Globus pallidus (tissue), 1 donor: ENCODE measurements around the gene ZNF407.
"Not testable (repeated sequence)": the region's sequence is repeated elsewhere in the genome, so short reads cannot be mapped to it uniquely, and the experiment has no call there.

ENCODE experiments used
- DNase-seq: peaks from one replicate; pipeline ENCODE4 v3.0.0-alpha.2; 2015; ENCODE audit warnings: low spot score

ZNF407 gene

GRCh38 chr18:75072672-75073371 lies 475.2 kb downstream of the ZNF407 start:
- no peak for DNase-seq

GRCh38 chr18:75073654-75074053 lies 476.0 kb downstream of the ZNF407 start:
- no peak for DNase-seq

DNA sequence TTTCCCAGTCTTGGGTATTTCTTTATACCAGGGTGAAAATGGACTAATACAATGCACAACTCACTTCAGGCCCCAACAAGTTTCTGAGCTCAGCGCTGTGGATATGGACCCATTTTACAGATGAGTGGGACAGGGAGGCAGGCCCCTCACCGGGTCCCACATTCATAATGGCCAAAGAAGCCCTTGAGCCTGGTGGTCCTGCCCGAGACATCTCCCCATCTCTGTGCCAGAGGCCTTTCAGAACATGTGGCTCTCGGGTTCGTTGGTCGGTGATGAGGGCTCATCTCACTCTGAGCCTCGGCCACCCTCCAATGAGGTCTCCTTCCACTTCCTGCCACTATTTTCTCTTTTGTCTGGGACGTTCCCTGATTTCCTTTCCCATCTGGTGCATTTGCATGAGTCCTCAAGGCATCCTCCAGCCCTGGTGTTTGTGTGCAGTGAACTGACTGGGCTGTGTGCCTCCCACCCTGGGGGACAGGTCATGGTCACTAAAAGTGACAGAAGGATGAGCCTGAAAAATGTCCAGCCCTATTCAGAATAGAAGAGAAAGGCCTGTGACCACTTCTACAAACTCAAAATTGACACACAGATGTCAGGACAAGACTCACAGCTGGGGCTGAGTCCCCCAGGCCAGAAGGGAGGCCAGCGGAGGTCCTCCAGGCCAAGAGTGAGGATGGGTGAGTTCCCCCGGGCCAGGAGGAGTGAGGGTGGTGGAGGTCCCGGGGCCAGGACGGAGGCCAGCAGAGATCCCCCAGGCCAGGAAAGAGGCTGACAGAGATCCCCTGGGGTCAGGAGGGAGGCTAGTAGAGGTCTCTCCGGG lies 476.7 kb downstream of the ZNF407 start:
- DNase-seq, result no peak

- no peak for DNase-seq
These were observed 477.3 kb downstream of the ZNF407 start for GRCh38 chr18:75075016-75075305.

DNA sequence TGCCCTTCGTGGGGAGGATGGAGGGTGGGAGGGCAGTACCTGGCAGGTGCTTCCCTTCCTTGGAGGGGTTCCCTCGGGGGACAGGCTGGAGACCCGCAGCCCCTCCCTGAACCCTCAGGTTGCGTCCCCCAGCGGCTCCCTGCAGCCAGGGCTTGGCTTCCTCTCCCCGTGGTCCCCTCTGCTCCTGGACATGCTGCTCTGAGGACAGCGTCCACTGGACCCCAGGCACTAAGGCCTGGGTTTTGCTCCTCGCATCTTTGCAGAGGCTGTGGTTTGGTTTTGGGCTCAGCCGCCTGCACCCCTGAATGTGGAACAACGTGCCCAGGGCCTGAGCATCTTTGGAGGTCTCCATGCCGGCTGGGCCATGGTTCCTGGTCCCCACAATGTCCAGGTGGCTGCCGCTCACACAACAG lies 477.8 kb downstream of the ZNF407 start:
- DNase-seq, result no peak

DNA sequence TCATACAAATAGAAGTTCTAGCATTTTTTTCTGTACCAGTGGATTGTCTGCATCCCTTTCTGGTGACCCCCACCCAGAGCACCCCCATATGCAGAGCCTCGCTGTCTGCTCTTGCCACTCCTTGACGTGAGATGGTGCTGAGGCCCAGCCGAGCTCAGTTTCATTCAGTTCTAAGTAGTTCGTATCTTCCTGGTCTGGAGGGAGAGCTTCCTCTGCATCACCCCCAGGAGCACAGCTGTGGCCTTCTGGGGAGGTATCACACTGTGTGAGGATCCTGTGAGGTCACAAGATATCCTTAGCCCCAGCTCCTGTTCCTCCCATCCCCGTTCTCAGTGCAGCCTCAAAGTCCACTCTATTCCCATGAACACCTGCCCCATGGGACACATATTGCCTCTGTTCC lies 478.6 kb downstream of the ZNF407 start:
- no peak for DNase-seq

DNA sequence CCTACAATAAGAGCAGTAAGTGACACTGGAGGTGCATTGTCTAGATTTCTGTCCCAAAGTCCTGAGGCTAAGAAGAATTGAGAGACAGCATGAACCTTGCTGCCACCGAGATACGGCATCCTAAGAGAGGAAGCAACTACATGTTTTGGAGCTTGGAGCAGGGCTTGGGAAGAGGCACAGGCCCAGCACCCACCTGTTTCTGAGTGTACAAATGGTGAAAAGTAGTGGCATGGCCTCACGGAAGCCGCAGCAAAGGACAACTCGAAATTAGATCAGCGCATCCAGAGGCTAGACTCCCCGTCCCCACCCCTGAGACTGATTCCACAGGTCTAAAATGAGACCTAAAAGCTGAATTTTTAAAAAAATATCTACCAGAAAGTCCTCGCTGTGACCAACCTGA lies 483.8 kb downstream of the ZNF407 start:
- no peak for DNase-seq

GRCh38 chr18:75083131-75083530 lies 485.5 kb downstream of the ZNF407 start:
- DNase-seq, result no peak

DNA sequence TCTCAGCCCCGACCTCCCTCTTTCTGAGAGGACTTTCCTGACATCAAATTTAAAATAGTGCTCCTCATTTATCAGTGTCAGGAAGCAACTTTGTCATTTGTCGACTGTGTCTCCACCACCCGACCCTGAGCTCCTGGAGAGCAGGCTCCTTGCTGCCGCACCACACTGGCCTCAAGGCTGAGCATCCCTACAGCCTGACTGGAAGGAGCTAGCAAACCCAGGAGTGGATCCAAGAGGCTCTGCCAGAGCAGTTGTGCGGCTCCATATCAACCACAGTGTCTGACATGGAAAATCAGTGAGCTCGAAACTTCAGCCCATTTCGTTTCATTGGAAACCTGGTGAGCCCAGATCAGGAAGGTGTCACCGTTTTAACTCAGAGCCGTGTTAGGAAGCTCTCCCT lies 486.1 kb downstream of the ZNF407 start:
- no peak for DNase-seq

DNA sequence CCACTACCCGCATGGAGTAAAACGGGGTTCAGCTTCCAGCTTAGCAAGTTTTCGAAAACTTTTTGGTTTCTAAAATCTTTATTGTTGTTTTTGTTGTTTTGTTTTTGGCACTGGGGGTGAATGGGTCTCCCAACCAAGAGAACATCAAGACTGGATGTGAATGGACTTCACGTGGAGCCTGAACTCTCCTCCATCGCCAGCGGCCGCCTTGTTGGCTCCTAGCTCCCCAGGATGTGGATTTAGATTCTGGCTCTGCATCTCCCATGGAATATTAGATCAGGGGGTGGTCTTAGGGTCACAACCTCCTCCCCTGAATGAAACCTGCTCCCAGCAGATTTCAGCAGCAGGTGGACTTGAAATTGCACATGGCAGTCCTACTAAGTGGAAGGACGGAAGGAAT lies 488.0 kb downstream of the ZNF407 start:
- not testable (repeated sequence) for DNase-seq

GRCh38 chr18:75086494-75087034 lies 488.9 kb downstream of the ZNF407 start:
- DNase-seq, result no peak

DNA sequence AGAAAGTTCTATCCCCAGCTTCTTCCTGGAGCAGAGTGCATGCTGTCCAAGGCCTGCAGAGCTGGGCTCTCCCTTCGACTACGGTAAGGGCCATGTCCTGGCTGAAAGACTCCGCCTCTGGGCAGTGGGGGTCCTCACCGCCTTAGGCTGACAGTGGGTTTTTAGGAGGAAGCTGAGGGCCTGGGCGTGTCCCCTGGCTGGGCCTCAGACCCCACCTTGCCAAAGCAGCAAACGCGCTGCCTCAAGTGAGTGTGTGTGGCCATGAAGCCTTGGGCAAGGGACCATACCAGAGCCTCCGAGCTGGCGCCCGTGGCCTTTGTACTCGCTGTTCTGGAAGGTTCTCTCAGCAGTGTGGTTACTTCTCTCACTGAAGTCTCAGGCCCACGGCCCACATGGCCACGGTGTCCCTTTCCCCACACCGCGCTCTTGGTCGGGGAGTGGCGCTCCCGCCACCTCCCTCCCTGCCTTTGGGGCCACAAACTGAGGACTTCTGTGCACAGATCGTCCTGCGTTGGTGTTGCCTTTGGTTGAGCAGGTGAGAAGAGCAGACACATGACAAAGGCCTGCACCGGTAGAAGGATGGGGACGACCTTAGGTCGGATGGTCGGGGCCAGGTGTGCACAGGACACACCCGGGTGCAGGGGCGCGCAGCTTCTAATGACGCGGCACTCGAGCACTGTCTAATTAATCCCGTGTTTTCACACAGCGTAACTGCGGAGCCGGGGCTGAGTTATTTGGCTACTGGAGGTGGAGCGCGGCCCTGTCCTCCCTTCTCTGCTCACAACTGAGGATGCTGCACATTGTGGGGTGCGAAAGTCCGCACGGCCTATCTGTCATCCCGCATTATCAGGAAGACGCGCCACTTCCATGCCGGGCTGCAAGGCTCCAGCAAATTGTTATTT lies 489.7 kb downstream of the ZNF407 start:
- DNase-seq, result no peak

DNA sequence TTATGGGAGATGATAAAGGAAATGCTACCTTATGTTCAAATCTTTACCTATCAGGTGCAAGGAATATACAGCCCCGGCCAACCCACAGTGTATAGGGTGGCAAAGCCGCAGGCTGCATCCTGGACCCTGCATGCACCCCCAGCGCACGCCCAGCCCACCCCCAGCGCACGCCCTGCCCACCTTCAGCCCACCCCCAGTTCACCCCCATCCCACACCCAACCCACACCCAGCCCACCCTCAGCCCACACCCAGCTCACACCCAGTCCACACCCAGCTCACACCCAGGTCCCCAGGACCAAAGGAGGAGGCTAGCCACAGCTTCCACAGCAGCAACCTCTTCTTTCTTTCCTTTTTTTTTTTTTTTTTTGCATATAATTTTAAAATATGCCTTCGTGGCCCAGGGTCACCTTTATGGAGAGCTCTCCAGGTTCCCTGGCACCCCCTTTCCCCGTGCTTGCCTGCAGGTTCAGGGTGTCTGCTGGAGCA lies 490.4 kb downstream of the ZNF407 start:
- no peak for DNase-seq

- DNase-seq, result no peak
These were observed 491.0 kb downstream of the ZNF407 start for GRCh38 chr18:75088622-75089211.

GRCh38 chr18:75089748-75090327 lies 492.2 kb downstream of the ZNF407 start:
- DNase-seq, result no peak

GRCh38 chr18:75090336-75090735 lies 492.7 kb downstream of the ZNF407 start:
- no peak for DNase-seq

- DNase-seq, result no peak
These were observed 500.0 kb downstream of the ZNF407 start for GRCh38 chr18:75097491-75098225.

- DNase-seq, result no peak
These were observed 503.4 kb downstream of the ZNF407 start for GRCh38 chr18:75100832-75101630.

- DNase-seq, result no peak
These were observed 504.2 kb downstream of the ZNF407 start for GRCh38 chr18:75101916-75102315.

- DNase-seq, result not testable (repeated sequence)
These were observed 506.4 kb downstream of the ZNF407 start for GRCh38 chr18:75104029-75104428.
